ENCODE data around the gene USP1.

Gene USP1, protein sequence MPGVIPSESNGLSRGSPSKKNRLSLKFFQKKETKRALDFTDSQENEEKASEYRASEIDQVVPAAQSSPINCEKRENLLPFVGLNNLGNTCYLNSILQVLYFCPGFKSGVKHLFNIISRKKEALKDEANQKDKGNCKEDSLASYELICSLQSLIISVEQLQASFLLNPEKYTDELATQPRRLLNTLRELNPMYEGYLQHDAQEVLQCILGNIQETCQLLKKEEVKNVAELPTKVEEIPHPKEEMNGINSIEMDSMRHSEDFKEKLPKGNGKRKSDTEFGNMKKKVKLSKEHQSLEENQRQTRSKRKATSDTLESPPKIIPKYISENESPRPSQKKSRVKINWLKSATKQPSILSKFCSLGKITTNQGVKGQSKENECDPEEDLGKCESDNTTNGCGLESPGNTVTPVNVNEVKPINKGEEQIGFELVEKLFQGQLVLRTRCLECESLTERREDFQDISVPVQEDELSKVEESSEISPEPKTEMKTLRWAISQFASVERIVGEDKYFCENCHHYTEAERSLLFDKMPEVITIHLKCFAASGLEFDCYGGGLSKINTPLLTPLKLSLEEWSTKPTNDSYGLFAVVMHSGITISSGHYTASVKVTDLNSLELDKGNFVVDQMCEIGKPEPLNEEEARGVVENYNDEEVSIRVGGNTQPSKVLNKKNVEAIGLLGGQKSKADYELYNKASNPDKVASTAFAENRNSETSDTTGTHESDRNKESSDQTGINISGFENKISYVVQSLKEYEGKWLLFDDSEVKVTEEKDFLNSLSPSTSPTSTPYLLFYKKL

DNA sequence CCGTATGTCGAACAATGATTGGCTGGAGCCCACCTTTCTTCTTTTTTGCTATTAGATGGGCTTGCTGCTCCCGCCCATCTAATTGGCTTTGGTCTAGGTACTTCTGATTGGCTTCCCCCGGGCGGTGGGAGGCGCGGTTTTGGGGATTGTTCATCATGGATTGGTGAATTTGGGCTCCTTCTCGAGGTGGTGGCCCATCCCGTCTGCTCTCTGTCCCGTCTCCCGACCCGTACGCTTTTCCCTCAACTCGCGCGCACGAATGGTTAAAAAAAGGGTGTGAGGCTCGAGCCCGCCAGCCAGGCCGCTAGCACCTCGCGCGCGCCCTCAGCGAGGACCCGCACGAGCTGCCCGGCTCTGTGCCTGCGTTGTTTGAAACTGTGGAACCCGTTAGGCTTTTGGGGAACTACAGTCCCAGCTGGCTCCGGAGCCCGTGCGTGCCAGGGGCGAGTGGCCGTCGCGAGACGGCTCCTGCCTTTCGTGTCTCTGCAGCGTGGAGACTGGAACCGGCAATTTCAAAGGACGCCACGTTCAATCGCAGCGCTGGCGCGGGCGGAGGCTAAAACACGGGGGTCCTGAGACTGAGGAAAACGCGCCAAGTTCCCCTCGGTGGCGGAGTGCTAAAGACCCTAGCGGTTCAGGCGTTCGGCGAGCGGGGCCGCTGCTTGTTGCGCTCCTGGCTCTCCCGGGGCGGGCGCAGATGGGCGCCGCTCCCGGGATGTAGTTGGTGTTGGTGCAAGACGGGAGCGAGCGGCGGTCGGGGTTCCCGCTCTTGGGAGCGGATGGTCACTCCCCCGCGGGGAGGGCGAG lies at the start of gene USP1:
TSS of gene USP1 (plus strand) at position 584 of the 807 bp plus-strand sequence. CDS start 2,819 bp downstream, outside the sequence.
- DNase-seq (ENCODE audit: low read depth in 2 of 3, low spot score in 1 of 3) = peak; percentile 92 to 97 (median 96)

DNA sequence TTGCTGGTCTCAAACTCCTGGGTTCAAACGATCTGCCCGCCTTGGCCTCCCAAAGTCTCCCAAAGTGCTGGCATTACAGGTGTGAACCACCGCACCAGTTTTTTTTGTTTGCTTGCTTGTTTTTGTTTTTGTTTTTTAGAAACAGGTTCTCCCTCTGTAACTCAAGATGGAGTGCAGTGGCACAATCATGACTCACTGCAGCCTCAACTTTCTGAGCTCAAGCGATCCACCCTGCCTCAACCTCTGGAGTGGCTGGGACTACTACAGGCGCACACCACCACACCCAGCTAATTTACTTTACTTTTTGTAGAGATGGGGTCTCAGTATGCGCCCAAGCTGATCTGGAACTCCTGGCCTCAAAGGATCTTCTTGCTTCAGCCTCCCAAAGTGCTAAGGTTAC lies 47.3 kb upstream of the USP1 start:
- DNase-seq (ENCODE audit: low read depth in 2 of 3, low spot score in 1 of 3) = no peak

DNA sequence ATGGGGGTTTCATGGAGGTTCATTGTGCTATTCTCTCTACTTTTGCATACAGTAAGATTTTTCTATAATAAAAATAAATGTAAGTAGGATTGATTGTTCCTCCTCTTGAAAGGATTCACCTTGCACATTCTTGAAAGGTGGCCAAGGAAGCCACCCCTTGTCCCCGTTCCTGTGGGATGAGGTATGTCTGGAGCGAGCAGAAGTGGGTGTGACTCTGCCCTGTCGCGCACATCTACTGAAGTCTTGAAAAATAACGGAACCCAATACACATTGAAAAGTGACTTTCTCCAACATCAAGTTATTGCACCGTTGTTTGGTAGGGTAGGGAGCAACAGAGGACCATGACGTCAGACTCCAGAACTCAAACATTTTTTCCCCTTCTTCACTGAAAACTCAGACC lies 46.8 kb upstream of the USP1 start:
- DNase-seq (ENCODE audit: low read depth in 2 of 3, low spot score in 1 of 3) = no peak

DNA sequence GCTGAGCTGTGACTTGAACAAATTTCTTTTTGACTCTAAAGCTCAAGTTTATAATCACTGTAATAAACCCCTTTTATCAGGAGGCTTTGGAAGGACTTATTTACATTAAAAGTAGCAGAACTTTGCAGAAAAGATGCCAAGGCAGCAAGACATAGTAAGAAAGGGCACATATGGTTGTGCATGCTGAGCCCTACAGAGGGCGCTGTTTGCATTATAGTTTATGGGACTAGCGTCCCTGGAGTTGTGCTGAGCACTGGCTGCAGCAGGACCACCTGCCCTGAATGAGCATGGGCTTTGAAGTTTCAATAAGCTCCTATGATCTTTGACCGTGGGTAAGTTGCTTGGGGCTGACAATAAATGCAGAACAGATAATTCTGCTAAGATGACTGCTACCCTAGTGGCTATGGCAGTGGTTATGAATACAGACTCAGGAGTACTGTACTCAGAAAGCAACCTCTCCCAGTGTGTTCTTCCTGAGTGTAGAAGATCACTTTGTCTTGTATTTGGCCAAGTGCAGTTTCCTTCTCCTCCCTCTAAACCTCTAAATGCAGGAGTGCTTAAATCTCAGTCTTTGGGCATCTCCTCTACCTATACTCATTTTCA lies 45.4 kb upstream of the USP1 start:
- DNase-seq (ENCODE audit: low read depth in 2 of 3, low spot score in 1 of 3) = peak; percentile 5 to 26 (median 15)

DNA sequence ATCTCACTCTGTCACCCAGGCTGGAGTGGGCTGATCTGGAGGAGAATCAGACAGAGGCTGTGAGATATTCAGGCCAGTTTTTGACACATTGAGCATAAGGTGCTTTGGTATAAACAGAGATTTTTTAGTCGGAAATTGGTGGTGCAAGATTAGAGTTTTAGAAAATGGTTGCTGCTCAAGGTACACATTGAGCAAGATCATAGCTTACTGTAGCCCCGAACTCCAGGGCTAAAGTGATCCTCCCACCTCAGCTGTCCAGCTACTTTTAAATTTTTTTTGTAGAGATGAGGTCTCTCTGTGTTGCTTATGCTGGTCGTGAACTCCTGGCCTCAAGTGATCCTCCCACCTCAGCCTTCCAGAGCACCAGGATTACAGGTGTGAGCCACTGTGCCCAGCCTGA lies 43.9 kb upstream of the USP1 start:
- no peak for DNase-seq (ENCODE audit: low read depth in 2 of 3, low spot score in 1 of 3)

DNA sequence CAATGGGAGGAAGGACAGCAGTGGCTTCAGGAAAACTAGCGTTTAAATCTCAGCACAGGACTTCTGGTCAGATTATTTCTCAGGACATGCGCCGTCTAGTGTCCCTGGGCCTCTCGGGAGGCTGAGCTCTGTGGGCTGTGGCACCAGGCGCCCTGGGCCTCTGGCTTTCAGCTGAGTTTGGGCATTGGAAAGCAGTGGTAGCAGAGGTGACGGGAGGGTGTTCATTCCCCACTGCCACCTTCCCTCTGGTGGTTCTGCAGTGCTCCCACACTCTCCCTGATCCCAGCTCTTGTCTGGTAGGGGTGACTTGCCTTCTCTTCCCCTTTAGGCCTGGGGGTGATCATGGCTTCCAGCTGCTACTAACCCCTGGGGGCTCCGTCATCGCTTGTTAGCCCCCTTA lies 42.2 kb upstream of the USP1 start:
- no peak for DNase-seq (ENCODE audit: low read depth in 2 of 3, low spot score in 1 of 3)

DNA sequence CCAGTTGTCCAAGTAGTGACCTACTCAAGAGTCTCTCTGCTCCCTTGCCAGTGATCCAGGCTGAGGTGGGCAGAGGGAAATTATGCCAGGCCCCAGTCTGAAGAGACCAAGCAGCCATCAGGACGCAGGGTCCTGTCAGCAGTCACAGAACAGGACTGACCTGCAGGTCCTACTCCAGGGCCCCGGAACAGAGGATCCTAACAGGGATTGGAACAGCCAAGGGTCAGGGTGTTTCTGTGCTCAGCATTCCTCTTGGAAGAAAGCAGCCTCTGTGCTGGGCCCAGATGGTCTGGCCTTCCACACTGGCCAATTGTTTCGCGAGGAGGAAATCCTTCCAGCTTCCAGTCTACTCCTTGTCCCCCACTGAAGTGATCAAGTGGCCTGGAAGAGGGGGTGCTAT lies 41.6 kb upstream of the USP1 start:
- no peak for DNase-seq (ENCODE audit: low read depth in 2 of 3, low spot score in 1 of 3)

DNA sequence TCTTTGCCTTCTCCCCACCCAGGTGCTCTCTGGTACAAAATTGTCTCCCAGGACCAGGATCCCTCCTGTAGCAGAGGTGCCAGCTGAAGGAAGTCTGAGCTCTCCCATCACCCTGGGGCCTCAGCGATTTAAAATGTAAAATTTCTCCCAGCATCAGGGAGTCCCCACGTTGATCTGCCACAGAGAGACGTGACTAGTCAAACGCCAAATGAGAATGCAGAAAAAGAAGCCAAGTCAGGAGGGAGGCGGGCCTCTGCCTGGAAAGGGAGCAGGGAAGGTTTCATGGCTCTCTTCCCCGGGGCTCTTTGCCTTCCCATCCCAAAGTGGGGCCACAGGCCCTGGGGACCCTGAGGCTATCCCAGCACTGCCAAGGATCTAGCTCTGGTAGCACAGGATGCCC lies 40.0 kb upstream of the USP1 start:
- no peak for DNase-seq (ENCODE audit: low read depth in 2 of 3, low spot score in 1 of 3)

DNA sequence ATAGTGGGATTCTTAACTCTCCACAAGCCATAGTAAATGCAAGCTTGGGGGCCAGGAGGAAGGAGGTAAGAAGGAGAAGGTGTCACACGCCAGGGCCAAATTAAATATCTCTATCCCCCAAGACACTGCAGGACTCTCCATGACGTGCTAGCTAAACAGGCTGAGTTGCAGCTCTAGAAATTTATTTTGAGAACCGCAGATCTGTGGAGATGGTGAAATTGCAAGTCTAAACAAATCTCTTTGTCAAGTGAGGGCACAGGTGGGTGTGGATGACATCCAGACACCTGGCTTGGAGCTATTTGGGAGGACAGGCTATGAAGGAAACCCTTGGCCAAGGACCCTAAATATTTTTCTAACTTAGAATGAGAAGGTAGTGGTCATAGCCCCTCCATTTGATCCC lies 39.5 kb upstream of the USP1 start:
- no peak for DNase-seq (ENCODE audit: low read depth in 2 of 3, low spot score in 1 of 3)

DNA sequence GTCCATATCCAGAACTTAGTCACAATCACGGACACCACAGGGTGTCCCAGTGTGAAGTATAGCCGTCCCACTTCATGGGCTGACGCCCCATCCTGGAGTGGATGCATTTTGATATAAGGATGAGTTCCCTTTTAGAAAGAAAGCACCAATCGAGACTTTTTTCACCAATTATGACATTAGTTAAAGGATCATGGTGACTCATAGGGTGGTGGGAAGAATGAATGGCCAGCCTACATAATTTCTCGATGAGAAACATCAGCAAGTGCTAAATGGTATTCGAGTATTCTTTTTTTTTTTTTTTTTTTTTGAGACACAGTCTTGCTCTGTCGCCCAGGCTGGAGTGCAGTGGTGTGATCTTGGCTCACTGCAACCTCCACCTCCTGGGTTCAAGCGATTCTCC lies 38.5 kb upstream of the USP1 start:
- DNase-seq (ENCODE audit: low read depth in 2 of 3, low spot score in 1 of 3) = no peak

DNA sequence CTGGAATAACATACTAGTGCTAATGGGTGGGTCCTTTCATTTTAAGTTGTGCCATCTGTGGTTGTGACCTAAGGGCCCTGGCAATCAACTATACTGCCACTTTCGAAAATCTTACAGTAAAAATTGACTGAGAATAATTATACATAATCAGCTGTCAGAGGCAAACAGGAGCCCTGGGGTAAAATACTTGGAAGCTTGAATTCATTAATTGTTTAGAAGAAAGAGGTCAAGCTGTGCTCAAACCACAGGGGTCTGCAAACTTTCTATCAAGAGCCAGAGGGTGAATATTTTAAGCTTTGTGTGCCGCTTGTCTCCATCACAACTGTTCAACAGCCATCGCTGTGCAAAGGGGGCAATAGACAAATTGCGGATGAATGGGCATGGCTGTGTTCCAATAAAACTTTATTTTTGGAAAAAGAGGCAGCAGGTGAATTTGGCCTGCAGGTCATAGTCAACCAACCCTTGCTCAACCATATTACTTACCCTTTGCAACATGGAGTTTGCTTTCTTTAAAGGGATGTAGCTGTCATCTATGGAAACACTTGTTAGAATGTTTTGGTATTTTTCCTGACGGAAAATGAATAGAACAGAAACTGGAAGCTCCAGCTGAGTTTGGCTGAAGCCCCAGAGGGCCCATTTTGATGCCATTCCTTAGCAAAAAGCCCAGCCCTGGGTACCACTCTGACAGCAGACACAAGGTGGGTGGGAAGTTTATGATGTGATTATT lies 35.7 kb upstream of the USP1 start:
- DNase-seq (ENCODE audit: low read depth in 2 of 3, low spot score in 1 of 3) = no peak

DNA sequence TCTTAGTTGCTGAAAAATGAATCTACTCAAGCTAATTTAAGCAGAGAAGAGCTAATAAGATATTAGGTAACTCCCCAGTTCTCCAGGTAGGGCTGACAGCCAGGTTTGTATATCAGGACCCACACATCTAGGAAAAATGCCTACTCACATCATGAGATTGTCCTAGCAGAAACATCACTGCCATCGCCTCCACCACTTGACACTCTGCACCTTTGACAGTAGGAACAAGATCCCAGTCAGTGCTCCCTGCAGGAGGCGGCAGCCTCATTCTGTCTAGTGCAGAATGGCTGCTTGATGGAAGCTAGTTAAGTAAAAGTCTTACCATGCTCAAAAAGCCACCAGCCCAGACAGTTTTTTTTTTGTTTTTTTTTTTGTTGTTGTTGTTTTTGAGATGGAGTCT lies 31.6 kb upstream of the USP1 start:
- DNase-seq (ENCODE audit: low read depth in 2 of 3, low spot score in 1 of 3) = no peak

DNA sequence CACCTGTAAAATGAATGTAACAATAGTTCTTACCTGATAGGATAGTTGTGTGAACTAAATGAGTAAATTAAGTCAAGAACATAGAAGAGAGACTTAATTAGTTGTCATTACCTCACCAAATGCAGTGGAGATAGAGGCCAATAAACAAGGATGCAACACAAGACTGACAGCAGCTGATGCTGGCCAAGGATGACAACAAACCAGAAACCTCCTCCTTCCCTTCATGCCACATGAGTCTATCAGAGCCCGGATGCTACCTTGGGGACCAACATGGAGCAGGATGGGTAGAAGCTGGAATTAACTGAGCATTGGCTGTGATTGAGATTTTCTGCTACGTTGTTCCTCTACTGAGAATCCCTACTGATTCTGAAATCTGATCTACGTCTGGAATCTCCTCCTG lies 30.3 kb upstream of the USP1 start:
- DNase-seq (ENCODE audit: low read depth in 2 of 3, low spot score in 1 of 3) = no peak

DNA sequence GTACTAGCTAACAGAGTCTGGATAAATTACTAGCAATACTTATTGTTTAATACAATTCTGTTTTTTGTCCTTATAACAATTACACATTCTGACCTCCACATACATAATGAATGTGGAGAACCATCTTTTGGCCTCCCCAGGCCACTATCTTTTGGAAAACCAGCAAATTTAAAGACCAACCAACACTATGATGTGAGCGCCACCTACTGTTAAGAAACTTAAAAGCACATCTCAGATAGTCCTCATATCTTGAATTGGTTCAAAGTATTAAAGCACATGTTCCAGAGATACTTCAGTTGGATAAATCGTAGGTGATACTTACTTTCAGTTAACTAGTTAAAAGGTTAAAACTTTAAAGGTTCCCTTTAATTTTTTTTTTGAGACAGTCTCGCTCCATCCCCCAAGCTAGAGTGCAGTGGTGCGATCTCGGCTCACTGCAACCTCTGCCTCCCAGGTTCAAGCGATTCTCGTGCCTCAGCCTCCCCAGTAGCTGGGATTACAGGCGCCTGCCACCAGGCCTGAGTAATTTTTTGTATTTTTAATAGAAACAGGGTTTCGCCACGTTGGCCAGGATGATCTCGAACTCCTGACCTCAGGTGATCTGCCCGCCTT lies 29.3 kb upstream of the USP1 start:
- peak in 1 of 3 donors; percentile 51 for DNase-seq (ENCODE audit: low read depth in 2 of 3, low spot score in 1 of 3)

DNA sequence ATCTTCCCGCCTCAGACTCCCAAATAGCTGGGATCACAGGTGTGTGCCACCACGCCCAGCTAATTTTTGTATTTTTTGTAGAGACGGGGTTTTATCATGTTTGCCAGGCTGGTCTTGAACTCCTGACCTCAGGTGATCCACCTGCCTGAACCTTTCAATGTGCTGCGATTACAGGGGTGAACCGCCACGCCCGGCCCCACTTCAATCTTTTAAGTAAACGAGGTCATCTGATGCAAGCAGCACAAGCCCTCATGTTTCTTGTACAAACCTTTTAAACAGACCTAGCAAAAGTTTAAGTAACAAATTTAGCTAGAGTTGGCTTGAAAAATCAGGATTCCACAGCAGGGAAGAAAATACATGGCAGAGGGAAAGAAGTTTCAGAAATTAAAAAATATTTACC lies 21.2 kb upstream of the USP1 start:
- no peak for DNase-seq (ENCODE audit: low read depth in 2 of 3, low spot score in 1 of 3)

DNA sequence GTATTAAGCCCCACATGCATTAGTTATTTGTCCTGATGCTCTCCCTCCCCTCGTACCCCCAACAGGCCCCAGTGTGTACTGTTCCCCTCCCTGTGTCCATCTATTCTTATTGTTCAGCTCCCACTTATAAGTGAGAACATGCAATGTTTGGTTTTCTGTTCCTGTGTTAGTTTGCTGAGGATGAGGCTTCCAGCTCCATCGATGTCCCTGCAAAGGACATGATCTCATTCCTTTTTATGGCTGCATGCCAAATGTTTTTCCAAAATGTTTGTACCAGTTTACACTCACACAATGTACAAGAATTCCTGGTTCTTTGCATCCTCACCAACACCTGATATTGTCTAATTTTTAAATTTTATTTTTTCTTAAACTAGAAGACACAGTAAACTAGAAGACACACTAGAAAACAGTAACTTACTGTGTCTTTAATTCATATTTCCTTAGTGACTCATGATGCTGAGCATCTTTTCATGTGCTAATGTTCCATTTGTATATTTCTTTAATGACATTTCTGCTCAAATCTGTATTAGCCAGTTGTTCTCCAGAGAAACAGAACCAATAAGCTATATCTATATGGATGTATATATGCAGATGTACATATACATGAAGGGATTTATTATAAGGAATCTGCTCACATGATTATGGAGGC lies 19.4 kb upstream of the USP1 start:
- DNase-seq (ENCODE audit: low read depth in 2 of 3, low spot score in 1 of 3) = no peak

DNA sequence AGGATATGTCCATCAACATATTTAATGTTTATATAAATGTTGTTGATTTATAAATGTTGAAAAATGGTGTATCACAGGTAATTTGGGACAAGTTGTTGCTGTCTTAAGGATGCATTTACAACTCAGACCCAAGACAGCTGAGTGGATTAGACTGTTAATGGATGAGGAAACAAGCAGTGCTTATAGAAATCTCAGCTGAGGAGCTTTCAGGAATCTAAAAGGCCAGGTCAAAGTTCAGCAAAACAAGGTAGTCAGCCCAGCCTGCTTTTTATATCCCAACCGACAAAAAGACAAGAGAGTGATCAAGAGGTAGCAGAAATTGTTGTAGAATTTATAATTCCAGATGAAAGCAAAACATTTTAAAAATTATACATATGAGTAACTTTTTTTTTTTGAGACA lies 16.6 kb upstream of the USP1 start:
- no peak for DNase-seq (ENCODE audit: low read depth in 2 of 3, low spot score in 1 of 3)

DNA sequence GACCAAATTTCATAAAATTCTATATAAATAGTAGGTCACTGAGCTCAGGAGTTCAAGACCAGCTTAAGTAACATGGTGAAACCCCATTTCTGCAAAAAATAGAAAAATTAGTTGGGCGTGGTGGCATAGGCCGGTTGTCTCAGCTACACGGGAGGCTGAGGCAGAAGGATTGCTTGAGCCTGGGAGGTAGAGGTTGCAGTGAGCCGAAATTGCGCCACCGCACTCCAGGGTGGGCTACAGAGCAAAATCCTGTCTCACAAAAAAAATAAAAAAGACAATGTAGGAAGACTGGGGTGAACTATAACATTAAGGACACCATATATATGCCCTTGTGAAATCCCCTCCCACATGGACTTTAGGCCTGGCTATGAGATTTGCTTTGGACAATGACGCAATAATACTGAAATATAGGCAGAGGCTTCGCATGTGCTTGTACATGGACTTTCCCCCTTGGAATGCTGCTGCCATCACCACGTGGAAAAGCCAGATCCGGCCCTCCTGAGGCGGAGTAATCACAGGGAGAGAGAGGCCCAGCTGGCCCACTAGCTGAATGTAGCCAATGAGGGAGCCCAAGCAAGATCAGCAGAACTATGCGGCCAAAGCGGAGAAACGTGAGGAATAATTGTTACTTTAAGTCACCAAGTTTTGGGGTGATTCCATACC lies 13.1 kb upstream of the USP1 start:
- no peak for DNase-seq (ENCODE audit: low read depth in 2 of 3, low spot score in 1 of 3)

DNA sequence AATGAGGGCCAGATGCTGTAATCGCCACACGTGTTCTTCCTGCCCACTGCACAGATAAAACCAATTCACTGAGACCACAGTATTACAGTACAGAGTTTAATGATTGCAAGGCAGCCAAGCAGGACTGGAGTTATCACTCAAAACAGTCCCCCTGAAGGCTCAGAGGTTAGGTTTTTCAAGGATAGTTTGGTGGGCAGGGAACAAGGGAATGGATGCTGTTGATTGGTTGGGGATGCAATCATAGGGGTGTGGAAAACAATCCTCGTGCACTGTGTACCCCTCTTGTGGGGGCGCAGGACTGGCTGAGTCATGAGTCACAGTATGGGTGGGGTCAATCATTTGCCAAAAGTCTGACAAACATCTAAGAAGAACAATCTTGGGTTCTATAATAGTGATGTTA lies 12.4 kb upstream of the USP1 start:
- no peak for DNase-seq (ENCODE audit: low read depth in 2 of 3, low spot score in 1 of 3)

Measured in stimulated activated CD4-positive, alpha-beta T cell treated with anti-CD3 and anti-CD28 coated beads, Interleukin-12 subunit alpha, Interleukin-12 subunit beta, amount 100 ng/mL, for 48 hours (primary cell).